Retina (tissue), 1 donor: Measurements from ENCODE around the gene SLC1A7.
"Not testable (repeated sequence)": the region's sequence is repeated elsewhere in the genome, so short reads cannot be mapped to it uniquely, and the experiment has no call there.

ENCODE experiments used
- DNase-seq: peaks from one replicate; pipeline ENCODE4 v3.0.0-alpha.2; 2016

SLC1A7 gene

GRCh38 chr1:53142226-53142853 lies at the start of gene SLC1A7:
Gene SLC1A7, minus strand, starts transcription at chr1:53142638. Its CDS starts 189 bp downstream, at chr1:53142449.
- peak; percentile 51 for DNase-seq

- peak; percentile 64 for DNase-seq
Measured at GRCh38 chr1:53190210-53190611, 47.8 kb upstream of the SLC1A7 start.

GRCh38 chr1:53189061-53189460 lies 46.6 kb upstream of the SLC1A7 start:
- no peak for DNase-seq

GRCh38 chr1:53188099-53188498 lies 45.7 kb upstream of the SLC1A7 start:
- no peak for DNase-seq

- DNase-seq = no peak
Measured at GRCh38 chr1:53187401-53187800, 45.0 kb upstream of the SLC1A7 start.

- DNase-seq = no peak
Measured at GRCh38 chr1:53186533-53186932, 44.1 kb upstream of the SLC1A7 start.

- not testable (repeated sequence) for DNase-seq
Measured at GRCh38 chr1:53185955-53186297, 43.5 kb upstream of the SLC1A7 start.

GRCh38 chr1:53183095-53183990 lies 40.9 kb upstream of the SLC1A7 start:
- no peak for DNase-seq

GRCh38 chr1:53182716-53183094 lies 40.3 kb upstream of the SLC1A7 start:
- DNase-seq = no peak

- DNase-seq = peak; percentile 68
Measured at GRCh38 chr1:53182111-53182593, 39.7 kb upstream of the SLC1A7 start.

GRCh38 chr1:53180951-53181350 lies 38.5 kb upstream of the SLC1A7 start:
- DNase-seq = no peak

GRCh38 chr1:53180226-53180625 lies 37.8 kb upstream of the SLC1A7 start:
- no peak for DNase-seq

GRCh38 chr1:53176452-53177208 lies 34.2 kb upstream of the SLC1A7 start:
- no peak for DNase-seq

- no peak for DNase-seq
Measured at GRCh38 chr1:53174971-53175913, 32.8 kb upstream of the SLC1A7 start.

GRCh38 chr1:53172426-53173128 lies 30.1 kb upstream of the SLC1A7 start:
- DNase-seq = no peak

- no peak for DNase-seq
Measured at GRCh38 chr1:53166912-53167311, 24.5 kb upstream of the SLC1A7 start.

GRCh38 chr1:53166366-53166765 lies 23.9 kb upstream of the SLC1A7 start:
- DNase-seq = no peak

- DNase-seq = no peak
Measured at GRCh38 chr1:53165408-53165961, 23.0 kb upstream of the SLC1A7 start.

GRCh38 chr1:53163291-53163768 lies 20.9 kb upstream of the SLC1A7 start:
- no peak for DNase-seq

GRCh38 chr1:53162621-53163020 lies 20.2 kb upstream of the SLC1A7 start:
- no peak for DNase-seq

- no peak for DNase-seq
Measured at GRCh38 chr1:53160924-53161378, 18.5 kb upstream of the SLC1A7 start.
